Measurements from ENCODE around the gene SLC2A5. TPM values are rescaled to one million over a fixed set of nuclear protein-coding genes. Genes with fewer than 3 reads are reported as not detected.

The SLC2A5 gene
- total and polyA plus RNA-seq, 9 of the 15 experiments (the other 6 are each of a cell fraction or from before 2014, with no cell fraction given), result 0.08 TPM; not detected in 8

GRCh38 chr1:9081473-9081872 is 12.0 kb upstream of the SLC2A5 start:
- WGBS (ENCODE audit: insufficient coverage, low coverage, missing lambda C conversion rate), result 8% methylated on average over 3 of the region's 3 CpGs
- H4K20me1 ChIP-seq (replicated peaks; ENCODE audit: control insufficient read depth, insufficient read depth, low read length), result no peaks in the 10 kb centered on the region
- H3K9me3 ChIP-seq (replicated peaks; ENCODE audit: control insufficient read depth, insufficient read depth, low read depth, low read length), result no peaks in the 10 kb centered on the region
- no peaks in the 10 kb centered on the region for H3K36me3 ChIP-seq (ENCODE audit: control insufficient read depth, insufficient read depth, low read length)
- no peak overlapping the region for H2AFZ ChIP-seq (ENCODE audit: low read depth, low read length)
- in situ Hi-C loops (cut with MboI) (no loop called here), intact Hi-C loops (cut with micrococcal nuclease) (no loop called here)
- POLR2A ChIA-PET, result interaction anchor here (0.7 kb wide), 1 partner anchor 12 kb away, joined by 3 read pairs; the partner anchor contains the start of gene SLC2A5
- no TSS peak for BruUV-seq (replicated peaks)
- DNase-seq (ENCODE audit: extremely low read depth in 1 of 4, low spot score in 3 of 4), result no peak
- no peak overlapping the region for H3K4me3 ChIP-seq
- TF ChIP-seq EWSR1 (IDR thresholded peaks at IDR 0.05; ENCODE audit: borderline replicate concordance, low read depth, partially characterized antibody) (no peak), STAG1 (CRISPR knock-in tag; IDR thresholded peaks at IDR 0.05; ENCODE audit: borderline replicate concordance) (no peak), ATF7 (IDR thresholded peaks at IDR 0.05) (no peak), MLLT1 (IDR thresholded peaks at IDR 0.05) (no peak), TEAD4 (IDR thresholded peaks at IDR 0.05; ENCODE audit: low read length) (no peak), TEAD4 (CRISPR knock-in tag; IDR thresholded peaks at IDR 0.05; ENCODE audit: borderline replicate concordance) (no peak), HMGN3 (IDR thresholded peaks at IDR 0.05; ENCODE audit: borderline replicate concordance, extremely low read depth, insufficient read length, low read depth, low read length) (no peak), HDAC2 (IDR thresholded peaks at IDR 0.05) (no peak), ELF4 (CRISPR knock-in tag; IDR thresholded peaks at IDR 0.05) (no peak), ZNF518B (CRISPR knock-in tag; IDR thresholded peaks at IDR 0.05) (no peak), TAF15 (IDR thresholded peaks at IDR 0.05; ENCODE audit: low read depth, low read length) (no peak), IRF2 (CRISPR knock-in tag; IDR thresholded peaks at IDR 0.05) (no peak)
- H3K9ac ChIP-seq (ENCODE audit: insufficient read depth in 1 of 2, low read depth in 2 of 2, low read length in 2 of 2), result no peak overlapping the region
- ATAC-seq, result no peak
- no peaks in the 10 kb centered on the region for H3K79me2 ChIP-seq (ENCODE audit: control insufficient read depth, insufficient read depth, low read length)
- H3K4me2 ChIP-seq (ENCODE audit: insufficient read depth, low read length), result no peak overlapping the region
- no peaks in the 10 kb centered on the region for H3K9me1 ChIP-seq (ENCODE audit: control insufficient read depth, insufficient read depth, low read length)
- H3K27me3 ChIP-seq (ENCODE audit: control insufficient read depth in 2 of 2, insufficient read depth in 2 of 2, low read length in 2 of 2), result peaks cover 47 to 68% of the 10 kb centered on the region in 2 experiments
- CTCF ChIA-PET (ENCODE audit: low intra/inter-chr PET ratio), result no interaction called here
- no peak overlapping the region for H3K27ac ChIP-seq (ENCODE audit: extremely low read depth, low read depth, low read length)
- H3K4me1 ChIP-seq (replicated peaks in 1 of 2; ENCODE audit: control insufficient read depth in 2 of 2, insufficient read depth in 2 of 2, low read length in 2 of 2), result no peaks in the 10 kb centered on the region; a peak in 1 of 5 replicates
- FAIRE-seq, result no peak
